ENCODE data around the gene INPP5J. TPM values are rescaled to one million over a fixed set of nuclear protein-coding genes. Genes with fewer than 3 reads are reported as not detected.

Gene INPP5J
- total and polyA plus RNA-seq, 10 donors: 0.14 to 0.87 (median 0.43) TPM; not detected in 2

- 76 to 94% (median 82%) methylated on average over 6 to 8 of the region's 8 CpGs for WGBS, 5 donors
Observed at GRCh38 chr22:31086703-31087330, 35.9 kb upstream of the INPP5J start.

GRCh38 chr22:31087744-31088215 lies 35.0 kb upstream of the INPP5J start:
- intact Hi-C loops (cut with DNase I; ENCODE audit: low total_unique reads): loop anchor here (5.0 kb wide), 1 partner anchor 140 kb away; no protein-coding TSS in a partner anchor
- WGBS, 5 donors: 94 to 97% (median 95%) methylated on average over 19 to 21 of the region's 21 CpGs
- DNase-seq: no peak

More at GRCh38 chr22:31086703-31087330, 35.9 kb upstream of the INPP5J start:
- DNase-seq: no peak
- Histone ChIP-seq H3K27me3 (replicated peaks in 1 of 7) (no peaks in the 10 kb centered on the region), H3K27ac (peak overlapping the region in 3 of 8 donors; percentile 92 to 96 (median 93)), H3K4me3 (peak overlapping the region in 1 of 8 donors; percentile 86), H3K4me1 (peaks cover 12 to 95% (median 73%) of the 10 kb centered on the region in 6 donors), H3K9me3 (no peaks in the 10 kb centered on the region), H3K36me3 (peaks cover 0 to 66% (median 33%) of the 10 kb centered on the region in 6 donors)
- no peak for TF ChIP-seq POLR2AphosphoS5 (IDR thresholded peaks at IDR 0.05)
- TF ChIP-seq POLR2A (IDR thresholded peaks at IDR 0.05): no peak
- TF ChIP-seq CTCF (IDR thresholded peaks at IDR 0.05 in 8 of 11, conservative IDR thresholded peaks at IDR 0.05 in 3 of 11): no peak
- intact Hi-C loops (cut with DNase I; ENCODE audit: low total_unique reads): loop anchor here (5.0 kb wide), 1 partner anchor 140 kb away; no protein-coding TSS in a partner anchor

GRCh38 chr22:31088233-31088986 lies 34.4 kb upstream of the INPP5J start:
- TF ChIP-seq CTCF (IDR thresholded peaks at IDR 0.05 in 8 of 11, conservative IDR thresholded peaks at IDR 0.05 in 3 of 11) (no peak), POLR2A (IDR thresholded peaks at IDR 0.05) (no peak), POLR2AphosphoS5 (IDR thresholded peaks at IDR 0.05) (peak in 2 of 3 donors; percentile 3 to 14)
- no peaks in the 10 kb centered on the region for H3K27me3 ChIP-seq (replicated peaks in 1 of 7)
- no peak overlapping the region for H3K4me3 ChIP-seq
- intact Hi-C loops (cut with DNase I; ENCODE audit: low total_unique reads): loop anchor here (5.0 kb wide), 1 partner anchor 141 kb away; no protein-coding TSS in a partner anchor
- 87 to 97% (median 93%) methylated on average over 18 to 26 of the region's 26 CpGs for WGBS, 5 donors
- H3K36me3 ChIP-seq: peaks cover 0 to 80% (median 45%) of the 10 kb centered on the region in 6 donors
- peak overlapping the region in 4 of 8 donors; percentile 40 to 96 (median 64) for H3K27ac ChIP-seq
- H3K9me3 ChIP-seq: no peaks in the 10 kb centered on the region
- DNase-seq: no peak
- H3K4me1 ChIP-seq: peaks cover 11 to 89% (median 57%) of the 10 kb centered on the region in 6 donors

More at GRCh38 chr22:31087744-31088215, 35.0 kb upstream of the INPP5J start:
- no peaks in the 10 kb centered on the region for H3K9me3 ChIP-seq
- peaks cover 12 to 92% (median 64%) of the 10 kb centered on the region in 6 donors for H3K4me1 ChIP-seq
- peak overlapping the region in 3 of 8 donors; percentile 92 to 96 (median 93) for H3K27ac ChIP-seq
- peak overlapping the region in 1 of 8 donors; percentile 86 for H3K4me3 ChIP-seq
- H3K36me3 ChIP-seq: peaks cover 0 to 75% (median 41%) of the 10 kb centered on the region in 6 donors
- TF ChIP-seq POLR2AphosphoS5 (IDR thresholded peaks at IDR 0.05) (peak in 2 of 3 donors; percentile 27 to 32), POLR2A (IDR thresholded peaks at IDR 0.05) (no peak), CTCF (IDR thresholded peaks at IDR 0.05 in 8 of 11, conservative IDR thresholded peaks at IDR 0.05 in 3 of 11) (no peak)
- no peaks in the 10 kb centered on the region for H3K27me3 ChIP-seq (replicated peaks in 1 of 7)

All from spleen (tissue), 11 donors.